OCI-LY7 (cell line): ENCODE data around the gene PAMR1. TPM values are rescaled to one million over a fixed set of nuclear protein-coding genes. Genes with fewer than 3 reads are reported as not detected.

ENCODE experiments used
- BruUV-seq: library from RNA; stranded (reverse); fragments of 400-500 nt; replicated peaks from 2 replicates; lab custom pipeline; 2021; lab: Mats Ljungman, UMichigan
- CTCF ChIA-PET: fragments of 300-600 bp; sonication (Branson Sonifier 250); formaldehyde crosslinking; loops from one replicate; lab custom pipeline; 2022; ENCODE audit warnings: antibody characterized with exemption; ENCODE audit not compliant: unreplicated experiment; lab: Charles Lee
- POLR2A ChIA-PET: fragments of 300-600 bp; sonication (Branson Sonifier 250); formaldehyde crosslinking; loops from one replicate; lab custom pipeline; 2022; ENCODE audit warnings: antibody characterized with exemption; lab: Charles Lee
- DNase-seq: peaks from one replicate; pipeline ENCODE4 v3.0.0-alpha.2; 2015; ENCODE audit warnings: low spot score
- H2AFZ ChIP-seq: fragments of 200-600 bp; sonication (generic), shearing (Covaris generic); 2 replicates; pipeline ENCODE4 v1.6.1; 2014; ENCODE audit warnings: mild to moderate bottlenecking, antibody characterized with exemption, low read length, moderate library complexity
- H3K27ac ChIP-seq: fragments of 200-600 bp; sonication (generic); 2 replicates; pipeline ENCODE4 v1.5.1; 2014; ENCODE audit warnings: mixed run types, low read depth, mild to moderate bottlenecking, moderate library complexity, low read length, inconsistent platforms; ENCODE audit not compliant: poor library complexity, severe bottlenecking
- H3K36me3 ChIP-seq: fragments of 200-600 bp; sonication (generic); 2 replicates; pipeline ENCODE4 v1.6.1; 2014; ENCODE audit warnings: mild to moderate bottlenecking, antibody characterized with exemption, low read length, moderate library complexity, mixed read lengths; ENCODE audit not compliant: insufficient read depth
- H3K4me1 ChIP-seq: fragments of 200-600 bp; sonication (generic); 2 replicates; pipeline ENCODE4 v1.5.1; 2014; ENCODE audit warnings: mild to moderate bottlenecking, low read length; ENCODE audit not compliant: insufficient read depth, poor library complexity, severe bottlenecking
- H3K4me2 ChIP-seq: fragments of 200-600 bp; sonication (generic); 2 replicates; pipeline ENCODE4 v1.6.1; 2014; ENCODE audit warnings: mild to moderate bottlenecking, low read length
- H3K4me3 ChIP-seq: fragments of 200-600 bp; sonication (generic); 2 replicates; pipeline ENCODE4 v1.5.1; 2014; ENCODE audit warnings: mild to moderate bottlenecking, low read depth, low read length; ENCODE audit not compliant: poor library complexity, severe bottlenecking
- H3K79me2 ChIP-seq: fragments of 200-600 bp; sonication (generic); 2 replicates; pipeline ENCODE4 v1.6.1; 2016; ENCODE audit warnings: low read depth, mild to moderate bottlenecking, low read length, moderate library complexity, mixed read lengths; ENCODE audit not compliant: insufficient read depth
- H3K9me2 ChIP-seq: fragments of 200-600 bp; sonication (generic); 2 replicates; pipeline ENCODE4 v1.6.1; 2016; ENCODE audit warnings: mild to moderate bottlenecking, low read length, mixed read lengths; ENCODE audit not compliant: insufficient read depth
- H3K9me3 ChIP-seq: fragments of 200-600 bp; sonication (generic); 2 replicates; pipeline ENCODE4 v1.6.1; 2014; ENCODE audit warnings: mild to moderate bottlenecking, mixed run types, low read length, mixed read lengths
- H4K20me1 ChIP-seq: fragments of 200-600 bp; sonication (generic); 2 replicates; pipeline ENCODE4 v1.6.1; 2014; ENCODE audit warnings: mild to moderate bottlenecking, antibody characterized with exemption, low read length, moderate library complexity, mixed read lengths; ENCODE audit not compliant: insufficient read depth
- EZH2phosphoT487 ChIP-seq: fragments of 200-600 bp; sonication (generic); IDR thresholded peaks from 2 replicates; pipeline ENCODE4 v1.6.1; 2018; ENCODE audit warnings: low read depth, borderline replicate concordance, mild to moderate bottlenecking, mixed run types, antibody characterized with exemption, low read length, moderate library complexity, mixed read lengths
- intact Hi-C: fragments of 100-400 bp; cut with micrococcal nuclease; formaldehyde crosslinking; loops from one replicate; pipeline ENCODE4 v1.10.0; 2022; ENCODE audit not compliant: unreplicated experiment
- total RNA-seq, 2 experiments: library from RNA; depleted of rRNA in 1 of 2; stranded (reverse); fragments of >200 nt in 1 of 2; shearing (Covaris generic) in 1 of 2; gene quantifications; 2 replicates each; pipeline ENCODE4 v1.2.3, GENCODE V29; 2014 to 2022
- TF ChIP-seq, protein P1 (sequence below): fragments of 200-600 bp; sonication (generic); conservative IDR thresholded peaks from 2 replicates; pipeline ENCODE4 v1.5.1; 2014; ENCODE audit warnings: mild to moderate bottlenecking, antibody characterized with exemption, low read length, moderate library complexity, mixed read lengths

PAMR1 gene
- total RNA-seq, 2 experiments from 2014 or later: not detected

DNA sequence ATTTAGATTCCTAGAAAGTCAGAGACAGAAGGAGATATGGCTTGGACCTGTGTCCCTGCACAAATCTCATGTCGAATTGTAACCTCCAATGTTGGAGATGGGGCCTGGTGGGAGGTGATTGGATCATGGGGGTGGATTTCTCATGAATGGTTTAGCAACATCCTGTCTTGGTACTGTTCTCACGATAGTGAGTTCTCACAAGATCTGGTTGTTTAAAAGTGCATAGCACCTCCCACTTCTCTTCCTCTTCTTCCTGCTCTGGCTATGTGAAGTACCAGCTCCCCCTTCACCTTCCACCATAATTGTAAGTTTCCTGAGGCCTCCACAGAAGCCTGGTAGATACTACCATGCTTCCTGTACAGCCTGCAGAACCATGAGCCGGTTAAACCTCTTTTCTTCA is 27.6 kb upstream of the PAMR1 start:
- intact Hi-C loops: no loop called here
- no peaks in the 10 kb centered on the region for H3K79me2 ChIP-seq
- CTCF ChIA-PET: no interaction called here
- BruUV-seq: no TSS peak
- H3K9me3 ChIP-seq: no peaks in the 10 kb centered on the region
- no peaks in the 10 kb centered on the region for H3K4me1 ChIP-seq
- no peak overlapping the region for H3K4me2 ChIP-seq
- no peak overlapping the region for H3K27ac ChIP-seq
- no peak overlapping the region for H2AFZ ChIP-seq
- POLR2A ChIA-PET: no interaction called here
- DNase-seq: no peak
- H3K4me3 ChIP-seq: no peak overlapping the region
- TF ChIP-seq, protein P1, sequence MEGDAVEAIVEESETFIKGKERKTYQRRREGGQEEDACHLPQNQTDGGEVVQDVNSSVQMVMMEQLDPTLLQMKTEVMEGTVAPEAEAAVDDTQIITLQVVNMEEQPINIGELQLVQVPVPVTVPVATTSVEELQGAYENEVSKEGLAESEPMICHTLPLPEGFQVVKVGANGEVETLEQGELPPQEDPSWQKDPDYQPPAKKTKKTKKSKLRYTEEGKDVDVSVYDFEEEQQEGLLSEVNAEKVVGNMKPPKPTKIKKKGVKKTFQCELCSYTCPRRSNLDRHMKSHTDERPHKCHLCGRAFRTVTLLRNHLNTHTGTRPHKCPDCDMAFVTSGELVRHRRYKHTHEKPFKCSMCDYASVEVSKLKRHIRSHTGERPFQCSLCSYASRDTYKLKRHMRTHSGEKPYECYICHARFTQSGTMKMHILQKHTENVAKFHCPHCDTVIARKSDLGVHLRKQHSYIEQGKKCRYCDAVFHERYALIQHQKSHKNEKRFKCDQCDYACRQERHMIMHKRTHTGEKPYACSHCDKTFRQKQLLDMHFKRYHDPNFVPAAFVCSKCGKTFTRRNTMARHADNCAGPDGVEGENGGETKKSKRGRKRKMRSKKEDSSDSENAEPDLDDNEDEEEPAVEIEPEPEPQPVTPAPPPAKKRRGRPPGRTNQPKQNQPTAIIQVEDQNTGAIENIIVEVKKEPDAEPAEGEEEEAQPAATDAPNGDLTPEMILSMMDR: no peak
- no peaks in the 10 kb centered on the region for H3K36me3 ChIP-seq
- H4K20me1 ChIP-seq: no peaks in the 10 kb centered on the region
- H3K9me2 ChIP-seq: no peaks in the 10 kb centered on the region

DNA sequence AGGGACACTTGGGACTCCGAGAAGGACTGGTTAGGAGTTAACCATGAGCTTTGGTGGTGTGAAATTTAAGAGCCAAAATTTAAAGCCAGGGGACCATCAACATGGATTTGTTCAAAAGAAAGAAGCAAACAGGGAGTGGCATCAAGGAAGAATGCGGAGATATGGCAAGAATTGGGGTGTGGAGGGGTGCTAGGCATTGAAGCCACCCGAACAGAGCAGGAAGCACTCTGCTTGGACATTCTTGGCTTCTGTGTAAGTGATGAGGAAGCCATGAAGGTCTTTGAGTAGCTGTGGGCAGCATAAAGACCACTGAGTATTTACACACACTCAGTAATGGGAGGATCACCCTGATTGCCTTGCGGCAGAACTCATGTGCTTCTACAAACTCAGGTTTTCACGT is 27.2 kb upstream of the PAMR1 start:
- H4K20me1 ChIP-seq: no peaks in the 10 kb centered on the region
- no peaks in the 10 kb centered on the region for H3K9me3 ChIP-seq
- no peak overlapping the region for H3K27ac ChIP-seq
- H2AFZ ChIP-seq: no peak overlapping the region
- no TSS peak for BruUV-seq
- no peaks in the 10 kb centered on the region for H3K4me1 ChIP-seq
- intact Hi-C loops: no loop called here
- H3K79me2 ChIP-seq: no peaks in the 10 kb centered on the region
- POLR2A ChIA-PET: no interaction called here
- CTCF ChIA-PET: no interaction called here
- TF ChIP-seq, protein P1: no peak
- no peak for TF ChIP-seq EZH2phosphoT487
- H3K4me3 ChIP-seq: no peak overlapping the region
- no peaks in the 10 kb centered on the region for H3K36me3 ChIP-seq
- H3K9me2 ChIP-seq: no peaks in the 10 kb centered on the region
- no peak for DNase-seq
- no peak overlapping the region for H3K4me2 ChIP-seq

DNA sequence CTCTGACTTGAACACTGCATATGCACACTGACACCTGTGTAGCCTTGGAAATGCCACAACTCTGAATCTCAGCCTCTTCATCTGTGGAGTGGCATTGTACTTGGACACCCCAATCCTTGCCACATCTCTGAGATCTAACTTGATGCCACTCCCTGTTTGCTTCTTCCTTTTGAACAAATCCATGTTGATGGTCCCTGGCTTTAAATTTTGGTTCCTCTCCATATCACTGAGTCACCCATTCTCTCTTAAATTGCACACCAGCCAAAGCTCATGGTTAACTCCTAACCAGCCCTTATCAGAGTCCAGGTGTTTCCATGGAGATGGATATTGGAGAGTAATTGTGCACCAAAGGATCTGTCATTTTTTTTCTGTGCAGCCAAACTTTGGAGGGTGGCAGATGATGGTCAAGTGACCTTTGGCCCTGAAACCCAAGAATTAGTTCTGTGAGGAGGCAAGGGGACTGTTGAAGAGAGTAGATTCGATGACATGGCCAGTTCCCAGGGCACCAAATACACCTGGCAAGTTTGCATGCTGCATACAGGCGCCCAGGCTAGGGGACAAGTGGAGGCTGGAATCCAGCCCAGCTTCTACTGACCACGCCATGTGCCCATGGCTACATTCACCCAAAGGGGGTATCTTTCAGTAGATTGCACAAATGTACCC is 25.1 kb upstream of the PAMR1 start:
- CTCF ChIA-PET: no interaction called here
- H2AFZ ChIP-seq: no peak overlapping the region

More for the DNA sequence above, 25.1 kb upstream of the PAMR1 start:
- intact Hi-C loops: no loop called here
- BruUV-seq: no TSS peak
- Histone ChIP-seq H3K4me1 (no peaks in the 10 kb centered on the region), H3K4me2 (no peak overlapping the region), H3K4me3 (no peak overlapping the region), H3K79me2 (no peaks in the 10 kb centered on the region), H3K9me2 (no peaks in the 10 kb centered on the region), H4K20me1 (no peaks in the 10 kb centered on the region), H3K9me3 (no peaks in the 10 kb centered on the region), H3K36me3 (no peaks in the 10 kb centered on the region), H3K27ac (no peak overlapping the region)
- DNase-seq: no peak
- TF ChIP-seq, protein P1: no peak
- POLR2A ChIA-PET: interaction anchor here (0.6 kb wide), 1 partner anchor 125 kb away, joined by 4 read pairs; no protein-coding TSS in a partner anchor
